PC-9 (cell line): ENCODE results near the gene KAT7.

ENCODE experiments used
- CTCF ChIP-seq: fragments of 200-600 bp; sonication (generic); conservative IDR thresholded peaks from 2 replicates; pipeline ENCODE4 v1.6.1; 2017; ENCODE audit warnings: mixed run types, antibody characterized with exemption, mild to moderate bottlenecking, moderate library complexity
- EZH2 ChIP-seq: fragments of 200-600 bp; sonication (generic); IDR thresholded peaks from 2 replicates; pipeline ENCODE4 v1.8.0; 2017; ENCODE audit warnings: antibody characterized with exemption, low read depth

DNA sequence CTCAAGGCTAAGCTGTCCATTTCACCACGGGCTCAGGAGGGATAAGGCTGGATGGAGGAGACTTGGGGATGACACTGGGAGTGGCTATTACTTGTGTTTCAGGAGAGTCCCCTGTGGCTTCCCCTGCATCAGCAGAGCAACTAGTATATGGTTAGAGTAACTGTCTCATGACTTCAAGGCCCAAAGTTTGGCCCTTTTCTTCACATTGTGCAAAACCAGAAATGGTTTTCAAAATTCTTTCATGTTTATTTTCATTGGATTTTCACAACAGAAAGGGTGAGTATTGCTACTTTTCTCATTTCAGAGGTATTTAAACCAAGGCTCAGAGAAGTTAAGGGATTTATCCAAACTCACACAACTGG, 77.5 kb downstream of the KAT7 start:
- TF ChIP-seq CTCF, result no peak
- no peak for TF ChIP-seq EZH2
